ENCODE results near the gene SPINK1. TPM values are rescaled to one million over a fixed set of nuclear protein-coding genes. Genes with fewer than 3 reads are reported as not detected.

Gene SPINK1
- total RNA-seq, 1 donor, result 0.21 TPM

Other genes with a start within 250 kb of the SPINK1 start
- gene JAKMIP2, start 48.9 kb downstream of the SPINK1 start, total RNA-seq, result 1.2 TPM
- not detected for gene SCGB3A2, start 47.0 kb upstream of the SPINK1 start, total RNA-seq
- not detected for gene C5orf46, start 74.9 kb upstream of the SPINK1 start, total RNA-seq
- gene SPINK5, start 232.3 kb upstream of the SPINK1 start, total RNA-seq, result not detected

Measured in mononuclear cell (primary cell).